ENCODE results near the gene CHRNA5.

DNA sequence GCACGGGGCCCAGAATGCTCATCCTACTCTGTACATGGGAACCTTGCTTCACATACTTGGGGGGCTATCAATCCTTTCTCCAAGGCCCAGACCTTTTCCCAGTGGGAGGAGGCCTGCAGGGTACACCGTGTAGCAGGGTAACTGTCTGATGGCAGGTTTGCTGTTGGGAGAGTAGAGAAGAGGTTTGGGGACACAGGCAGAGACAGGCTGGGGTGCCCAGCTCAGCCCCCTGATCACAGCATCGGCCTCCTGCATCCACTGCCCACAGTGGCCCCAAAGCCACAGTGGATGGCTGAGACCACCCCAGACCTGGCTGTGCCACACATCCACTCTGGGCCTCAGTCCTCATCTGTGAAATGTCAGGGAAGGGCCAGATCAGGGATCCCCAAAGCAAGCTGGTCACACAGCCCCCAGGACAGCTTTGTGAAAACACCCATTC, 49.9 kb downstream of the CHRNA5 start:
- TF ChIP-seq YY1 (IDR thresholded peaks at IDR 0.05; ENCODE audit: insufficient read depth, insufficient read length), result no peak
- no peak for TF ChIP-seq SUZ12 (IDR thresholded peaks at IDR 0.05; ENCODE audit: extremely low read depth, insufficient read depth, insufficient read length)
- no peak for TF ChIP-seq ZNF274 (IDR thresholded peaks at IDR 0.05; ENCODE audit: low read depth, low read length)
